Activated CD4-positive, alpha-beta T cell treated with anti-CD3 and anti-CD28 coated beads, Interleukin-2, amount 50 U/mL, for 24 hours (primary cell): ENCODE data around the gene OBSL1.

Experiments
- DNase-seq, 2 donors: peaks; one replicate each; pipeline ENCODE4 v3.0.0-alpha.2; 2020; ENCODE audit warnings: low read depth in 1 of 2, low spot score in 1 of 2

The OBSL1 gene

DNA sequence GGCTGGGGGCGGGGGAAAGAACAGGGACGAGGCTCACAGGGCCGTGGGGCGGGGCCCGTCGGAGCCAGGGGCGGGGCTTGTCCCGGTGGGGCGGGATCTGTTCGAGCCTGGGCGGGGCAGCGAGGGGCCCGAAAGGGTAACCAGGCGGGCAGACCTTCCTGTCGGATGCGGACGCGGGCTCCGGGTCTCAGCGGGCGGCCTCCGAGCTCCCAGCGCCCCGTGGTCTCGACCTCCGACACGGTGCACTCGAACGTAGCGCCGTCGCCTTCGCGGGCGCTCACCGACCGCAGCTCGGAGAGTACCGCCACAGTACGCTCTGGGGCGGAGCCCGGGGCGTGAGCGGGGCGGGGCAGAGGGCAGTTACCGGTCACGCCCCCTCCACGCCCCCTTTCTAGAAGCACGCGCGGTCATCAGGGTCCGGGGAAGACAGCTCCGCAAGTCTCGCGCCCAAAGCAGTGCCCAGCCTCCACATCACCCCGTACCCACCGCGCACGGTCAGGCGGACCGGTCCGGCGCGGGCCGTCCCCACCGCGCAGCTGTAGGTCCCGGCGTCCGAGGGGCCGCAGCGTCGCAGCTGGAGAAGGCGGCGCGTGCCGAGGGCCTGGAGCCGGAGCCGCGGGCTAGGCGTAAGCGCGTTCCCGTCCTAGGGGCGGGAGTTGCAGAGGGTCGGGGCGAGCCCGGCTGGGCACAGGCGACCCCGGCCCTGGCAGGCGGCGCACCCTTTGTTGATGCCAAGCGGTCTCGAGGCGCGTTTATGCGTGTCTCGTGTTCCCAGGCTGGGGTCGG lies 18.8 kb downstream of the OBSL1 start:
- peak; percentile 60 to 70 for DNase-seq

GRCh38 chr2:219551441-219552381 lies 19.6 kb downstream of the OBSL1 start:
- DNase-seq = no peak

DNA sequence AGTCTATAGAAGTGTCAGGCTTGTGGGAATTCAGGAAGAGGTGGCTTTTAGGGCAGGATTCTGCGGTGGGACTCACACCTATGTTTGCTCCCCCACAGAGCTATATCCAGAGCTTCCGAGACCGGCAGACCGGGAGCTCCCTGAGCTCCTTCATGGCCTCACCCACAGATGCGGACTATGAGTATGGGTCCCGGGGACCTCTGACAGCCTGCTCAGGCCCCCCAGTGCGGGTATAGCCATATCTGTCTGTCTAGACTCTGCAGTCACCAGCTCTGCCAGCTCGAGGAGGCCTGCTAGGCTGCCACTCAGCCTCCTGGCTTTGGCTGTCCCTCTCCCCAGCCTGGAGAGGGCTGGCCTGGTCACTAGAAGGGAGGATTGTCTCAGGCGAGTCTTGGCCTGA lies 21.7 kb downstream of the OBSL1 start:
- DNase-seq = no peak

- DNase-seq = no peak
Measured at GRCh38 chr2:219548990-219549389, 22.3 kb downstream of the OBSL1 start.

GRCh38 chr2:219547621-219548020 lies 23.7 kb downstream of the OBSL1 start:
- no peak for DNase-seq

DNA sequence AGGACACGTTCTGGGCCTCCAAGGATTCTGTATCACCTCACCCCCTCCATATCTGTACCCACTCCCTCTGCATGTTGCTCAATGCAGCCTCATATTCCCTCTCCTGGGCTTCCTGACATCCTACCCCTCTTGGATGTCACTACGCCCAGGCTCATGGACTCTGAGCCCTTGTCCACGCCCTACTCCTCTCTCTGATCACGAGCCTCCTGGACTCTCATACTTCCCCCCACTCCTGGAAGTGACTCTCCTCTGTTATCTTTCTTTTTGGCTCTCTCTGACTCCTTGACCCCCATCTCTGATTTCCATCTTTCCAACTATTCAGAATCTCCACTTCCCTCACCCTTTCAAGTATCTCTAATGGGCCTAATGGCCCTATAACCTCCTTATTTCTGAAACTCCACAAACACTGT lies 25.4 kb downstream of the OBSL1 start:
- DNase-seq = no peak

GRCh38 chr2:219545295-219545942 lies 25.9 kb downstream of the OBSL1 start:
- DNase-seq = no peak

GRCh38 chr2:219544567-219544966 lies 26.8 kb downstream of the OBSL1 start:
- DNase-seq = no peak

- DNase-seq = peak; percentile 84 to 93
Measured at GRCh38 chr2:219543596-219544358, 27.6 kb downstream of the OBSL1 start, which contains the start of the genes CHPF and TMEM198. Gene CHPF, minus strand, starts transcription at chr2:219543809. Its CDS starts 271 bp downstream, at chr2:219543538. Gene TMEM198, plus strand, starts transcription at chr2:219544028. Its CDS starts 700 bp downstream, at chr2:219544728.

GRCh38 chr2:219542931-219543595 lies 28.3 kb downstream of the OBSL1 start:
- no peak for DNase-seq

DNA sequence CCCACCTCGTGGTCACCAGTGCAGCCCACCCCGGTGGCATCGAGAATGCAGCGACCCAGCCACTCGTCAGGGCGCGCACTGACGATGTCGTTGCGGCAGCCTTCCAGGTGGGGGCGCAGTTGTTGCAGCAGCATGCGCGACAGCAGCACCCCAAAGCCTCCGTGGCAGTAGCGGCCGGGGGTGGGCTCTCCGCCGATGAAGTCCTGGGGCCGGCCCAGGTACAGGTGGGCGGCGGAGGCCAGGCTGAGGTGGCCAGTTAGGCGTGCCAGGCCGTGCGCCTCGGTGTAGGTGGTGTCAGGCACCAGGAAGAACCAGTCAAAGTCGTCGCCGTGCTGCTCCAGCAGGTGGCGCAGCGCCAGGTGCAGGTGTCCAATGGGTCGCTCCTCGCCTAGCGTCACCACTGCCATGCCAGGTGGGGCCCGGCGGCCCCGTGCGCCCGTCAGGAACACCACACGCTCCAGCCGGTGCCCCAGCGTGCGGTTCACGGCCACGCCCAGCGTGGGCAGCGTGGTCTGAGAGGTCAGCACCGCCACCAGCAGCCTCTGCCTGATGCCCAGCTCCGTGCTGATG lies 29.6 kb downstream of the OBSL1 start:
- DNase-seq = peak; percentile 77 to 80

- DNase-seq = no peak
Measured at GRCh38 chr2:219540784-219541504, 30.4 kb downstream of the OBSL1 start.

DNA sequence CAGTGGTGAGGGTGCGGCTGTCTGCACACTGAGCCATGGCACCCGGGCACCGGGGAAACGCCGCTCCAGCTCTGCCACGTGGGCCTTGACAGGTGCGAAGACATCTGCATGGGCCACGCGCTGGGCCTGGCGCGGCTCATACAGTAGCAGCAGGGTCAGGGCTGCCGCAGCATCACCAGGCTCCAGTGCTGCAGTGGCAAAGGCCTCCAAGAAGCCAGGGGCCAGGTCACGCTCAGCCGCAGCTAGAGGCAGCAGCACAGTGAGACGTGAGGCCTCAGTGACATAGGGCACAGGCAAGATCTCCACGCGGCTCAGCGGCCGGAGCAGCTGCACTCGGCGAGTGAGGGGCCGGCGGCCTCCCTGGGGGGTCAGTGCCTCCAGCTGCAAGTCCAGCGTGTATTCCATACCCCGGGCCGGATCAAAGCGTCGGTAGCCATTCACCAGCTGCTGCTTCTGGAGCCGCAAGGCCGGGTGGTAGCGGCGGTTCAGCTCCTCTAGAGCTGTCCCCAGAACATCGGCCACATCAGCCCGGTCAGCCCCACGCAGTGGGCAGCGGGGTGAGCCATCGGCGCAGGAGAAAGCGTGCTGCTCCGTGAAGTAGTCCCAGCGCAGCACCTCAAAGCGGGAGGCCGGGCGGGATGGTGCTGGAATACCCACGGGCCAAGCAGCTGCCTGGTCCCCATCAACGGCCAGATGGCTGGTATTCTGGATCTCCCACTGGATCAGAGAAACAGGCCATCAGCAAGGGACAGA lies 31.2 kb downstream of the OBSL1 start:
- DNase-seq = no peak

- no peak for DNase-seq
Measured at GRCh38 chr2:219538956-219539788, 32.2 kb downstream of the OBSL1 start.

DNA sequence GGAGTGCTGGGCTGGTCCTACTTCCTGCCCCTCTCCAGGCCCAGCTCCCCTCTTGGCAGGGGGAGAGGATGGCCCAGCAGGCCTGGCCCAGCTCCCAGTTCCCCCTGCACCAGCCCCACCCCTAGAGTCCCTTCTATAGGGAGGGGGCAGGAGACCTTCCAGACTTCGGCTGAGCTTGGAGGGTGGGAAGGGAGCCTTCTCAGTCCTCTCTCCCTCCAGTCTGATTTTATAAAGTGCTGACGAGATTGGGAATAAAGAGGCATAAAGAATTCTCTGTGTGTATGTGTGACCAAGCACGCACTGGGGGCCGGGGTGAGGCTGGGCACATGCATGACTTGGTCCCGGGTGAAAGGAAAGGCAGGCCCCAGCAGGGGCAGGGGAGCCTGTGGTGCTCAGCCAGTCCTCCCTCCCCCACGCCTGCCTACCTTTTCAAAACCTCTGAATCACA lies 32.8 kb downstream of the OBSL1 start:
- DNase-seq = no peak

- DNase-seq = no peak
Measured at GRCh38 chr2:219537657-219538488, 33.5 kb downstream of the OBSL1 start.

DNA sequence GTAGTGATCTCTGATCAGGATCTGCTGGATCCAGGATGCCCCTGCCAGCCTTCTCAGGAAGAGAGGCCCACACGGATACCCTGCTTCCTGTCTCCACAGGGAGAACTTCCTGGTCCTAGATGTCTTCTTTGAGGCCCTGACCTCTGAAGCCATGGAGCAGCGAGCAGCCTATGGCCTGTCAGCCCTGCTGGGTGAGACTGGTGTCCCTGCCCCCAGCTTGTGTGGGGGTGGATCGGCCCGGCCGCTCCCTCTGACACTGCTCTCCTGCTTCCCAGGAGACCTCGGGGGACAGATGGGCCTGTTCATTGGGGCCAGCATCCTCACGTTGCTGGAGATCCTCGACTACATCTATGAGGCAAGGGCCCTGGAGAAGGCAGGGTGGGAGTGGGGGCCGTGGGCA lies 34.4 kb downstream of the OBSL1 start:
- no peak for DNase-seq
